ENCODE data around the gene TMEM255A.
"Not testable (repeated sequence)": the region's sequence is repeated elsewhere in the genome, so short reads cannot be mapped to it uniquely, and the experiment has no call there.

Gene TMEM255A

DNA sequence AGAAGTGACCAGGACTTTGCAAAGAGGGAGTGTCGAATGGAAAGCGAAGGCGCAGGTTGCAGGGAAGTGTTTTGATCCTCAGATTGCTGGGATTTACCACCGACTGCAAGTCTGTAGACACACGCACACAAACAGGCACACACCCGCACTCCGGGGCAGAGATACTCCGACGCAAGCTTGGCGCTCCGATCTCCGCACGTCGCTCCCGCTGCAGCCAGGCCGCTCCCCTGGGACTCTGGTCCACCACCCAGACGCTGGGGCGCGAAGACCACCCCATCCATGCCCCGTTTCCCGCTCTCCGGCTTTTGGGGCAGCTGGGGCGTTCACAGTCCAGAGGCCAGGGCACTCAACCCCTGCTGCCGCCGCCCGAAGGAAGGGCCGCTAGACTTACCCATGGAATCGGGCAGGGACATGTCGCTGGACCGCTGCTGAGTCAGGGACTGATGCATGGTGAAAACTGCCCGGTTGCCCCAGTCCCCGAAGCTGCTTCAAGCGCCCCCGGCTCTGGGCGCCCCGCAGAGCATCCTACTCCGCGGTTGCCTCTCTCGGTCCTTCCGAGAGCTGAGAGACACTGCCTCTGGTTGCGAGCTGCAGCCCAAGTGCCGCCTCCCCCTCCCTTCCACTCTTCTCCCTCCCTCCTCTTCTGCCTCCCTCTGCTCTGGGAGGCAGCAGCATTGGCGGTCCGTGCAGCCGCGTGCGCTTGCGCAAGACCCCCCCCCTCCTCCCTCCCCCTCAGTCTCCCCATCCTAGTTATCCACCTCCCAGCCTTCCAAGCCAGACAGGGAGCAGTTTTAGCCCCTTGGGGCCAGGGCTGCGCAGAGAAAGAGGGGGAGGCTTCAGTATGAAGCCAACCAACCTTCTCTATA, at the start of gene TMEM255A:
TMEM255A (minus strand) TSS at position 601 of the 866 bp plus-strand sequence; CDS start at position 449, 152 bp downstream.
- H3K4me3 ChIP-seq (ENCODE audit: low read depth, low read length): peak within 1 kb of the TSS; percentile 22
- peak; percentile 3 for DNase-seq (ENCODE audit: low read depth, low spot score)
- in situ Hi-C loops (cut with HindIII; ENCODE audit: low sequenced_read_pairs): no loop called here
- TF ChIP-seq, protein P1, sequence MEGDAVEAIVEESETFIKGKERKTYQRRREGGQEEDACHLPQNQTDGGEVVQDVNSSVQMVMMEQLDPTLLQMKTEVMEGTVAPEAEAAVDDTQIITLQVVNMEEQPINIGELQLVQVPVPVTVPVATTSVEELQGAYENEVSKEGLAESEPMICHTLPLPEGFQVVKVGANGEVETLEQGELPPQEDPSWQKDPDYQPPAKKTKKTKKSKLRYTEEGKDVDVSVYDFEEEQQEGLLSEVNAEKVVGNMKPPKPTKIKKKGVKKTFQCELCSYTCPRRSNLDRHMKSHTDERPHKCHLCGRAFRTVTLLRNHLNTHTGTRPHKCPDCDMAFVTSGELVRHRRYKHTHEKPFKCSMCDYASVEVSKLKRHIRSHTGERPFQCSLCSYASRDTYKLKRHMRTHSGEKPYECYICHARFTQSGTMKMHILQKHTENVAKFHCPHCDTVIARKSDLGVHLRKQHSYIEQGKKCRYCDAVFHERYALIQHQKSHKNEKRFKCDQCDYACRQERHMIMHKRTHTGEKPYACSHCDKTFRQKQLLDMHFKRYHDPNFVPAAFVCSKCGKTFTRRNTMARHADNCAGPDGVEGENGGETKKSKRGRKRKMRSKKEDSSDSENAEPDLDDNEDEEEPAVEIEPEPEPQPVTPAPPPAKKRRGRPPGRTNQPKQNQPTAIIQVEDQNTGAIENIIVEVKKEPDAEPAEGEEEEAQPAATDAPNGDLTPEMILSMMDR (IDR thresholded peaks at IDR 0.05; ENCODE audit: low read depth, low read length): no peak

DNA sequence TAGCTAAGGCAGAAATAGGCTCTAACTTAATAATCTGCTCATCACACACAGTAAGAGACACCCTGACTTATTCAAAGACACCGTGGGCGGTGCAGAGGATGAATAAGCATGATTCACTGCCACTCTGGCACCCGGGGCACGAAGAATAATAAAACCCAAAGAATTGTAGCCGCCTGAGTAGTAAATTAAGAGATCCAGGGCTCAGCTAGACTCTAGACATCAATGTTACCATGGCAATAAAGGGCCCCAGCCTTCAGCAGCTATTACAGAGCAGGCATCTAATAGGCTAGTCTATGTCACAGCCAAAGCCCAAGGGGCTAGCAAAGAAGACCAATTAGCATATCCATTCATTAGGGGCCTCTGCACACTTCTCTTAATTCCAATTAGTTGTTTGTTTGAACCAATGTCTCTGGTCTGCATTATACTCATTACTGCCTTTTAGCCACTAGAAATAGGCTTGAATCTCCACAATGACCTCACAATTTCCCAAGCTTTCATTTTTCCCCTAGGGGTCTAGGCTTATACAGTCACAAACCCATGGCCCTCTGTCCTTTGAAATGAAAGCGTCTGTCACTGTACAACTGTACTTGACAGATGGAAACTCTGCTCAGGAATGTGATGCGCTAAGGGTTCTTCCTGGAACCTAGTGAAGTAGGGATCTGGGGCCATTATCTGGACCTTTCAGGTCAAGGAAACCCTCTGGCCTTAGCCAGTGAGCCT, 47.6 kb upstream of the TMEM255A start:
- DNase-seq (ENCODE audit: low read depth, low spot score): peak; percentile 11
- TF ChIP-seq, protein P1 (IDR thresholded peaks at IDR 0.05; ENCODE audit: low read depth, low read length): no peak
- in situ Hi-C loops (cut with HindIII; ENCODE audit: low sequenced_read_pairs): no loop called here
- H3K4me3 ChIP-seq (ENCODE audit: low read depth, low read length): no peak overlapping the region

DNA sequence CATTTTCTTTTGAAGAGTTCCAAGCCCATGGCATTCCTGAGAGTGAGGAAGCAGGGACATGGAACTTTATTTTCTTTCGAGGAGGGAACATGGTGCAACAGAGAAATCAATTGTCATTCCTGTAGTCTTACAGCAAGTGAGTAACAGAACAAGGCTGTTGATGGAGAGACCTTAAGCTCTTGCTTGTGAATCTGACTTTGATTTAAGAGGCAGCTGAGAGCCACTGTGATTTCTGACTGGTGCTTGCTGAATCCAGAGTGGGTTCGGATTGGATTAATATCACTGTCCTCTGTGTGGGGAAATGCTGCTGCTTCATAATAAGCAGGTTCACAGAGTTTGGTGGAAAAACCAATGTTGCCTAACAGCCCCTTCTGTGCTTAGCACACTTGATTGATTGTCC, 45.9 kb upstream of the TMEM255A start:
- TF ChIP-seq, protein P1 (IDR thresholded peaks at IDR 0.05; ENCODE audit: low read depth, low read length): no peak
- no peak for DNase-seq (ENCODE audit: low read depth, low spot score)
- no peak overlapping the region for H3K4me3 ChIP-seq (ENCODE audit: low read depth, low read length)
- in situ Hi-C loops (cut with HindIII; ENCODE audit: low sequenced_read_pairs): no loop called here

DNA sequence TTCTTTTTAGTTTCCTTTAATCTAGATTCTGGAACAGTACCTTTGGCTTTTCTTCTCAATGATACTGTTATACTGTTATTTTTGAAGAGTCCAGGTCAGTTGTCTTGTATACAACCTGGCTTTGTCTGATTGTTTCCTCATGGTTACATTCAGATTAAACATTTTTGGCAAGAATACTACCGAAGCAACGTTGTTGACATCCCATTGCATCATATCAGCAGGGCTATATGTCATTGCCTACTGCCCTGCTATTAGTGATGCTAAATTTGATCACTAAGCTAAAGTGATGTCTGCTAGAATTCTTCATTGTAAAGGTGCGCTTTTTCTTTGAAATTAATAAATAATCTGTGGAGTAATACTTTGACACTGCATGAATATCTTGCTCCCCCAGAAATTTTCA, 44.8 kb upstream of the TMEM255A start:
- H3K4me3 ChIP-seq (ENCODE audit: low read depth, low read length): no peak overlapping the region
- DNase-seq (ENCODE audit: low read depth, low spot score): no peak
- in situ Hi-C loops (cut with HindIII; ENCODE audit: low sequenced_read_pairs): no loop called here
- TF ChIP-seq, protein P1 (IDR thresholded peaks at IDR 0.05; ENCODE audit: low read depth, low read length): no peak

DNA sequence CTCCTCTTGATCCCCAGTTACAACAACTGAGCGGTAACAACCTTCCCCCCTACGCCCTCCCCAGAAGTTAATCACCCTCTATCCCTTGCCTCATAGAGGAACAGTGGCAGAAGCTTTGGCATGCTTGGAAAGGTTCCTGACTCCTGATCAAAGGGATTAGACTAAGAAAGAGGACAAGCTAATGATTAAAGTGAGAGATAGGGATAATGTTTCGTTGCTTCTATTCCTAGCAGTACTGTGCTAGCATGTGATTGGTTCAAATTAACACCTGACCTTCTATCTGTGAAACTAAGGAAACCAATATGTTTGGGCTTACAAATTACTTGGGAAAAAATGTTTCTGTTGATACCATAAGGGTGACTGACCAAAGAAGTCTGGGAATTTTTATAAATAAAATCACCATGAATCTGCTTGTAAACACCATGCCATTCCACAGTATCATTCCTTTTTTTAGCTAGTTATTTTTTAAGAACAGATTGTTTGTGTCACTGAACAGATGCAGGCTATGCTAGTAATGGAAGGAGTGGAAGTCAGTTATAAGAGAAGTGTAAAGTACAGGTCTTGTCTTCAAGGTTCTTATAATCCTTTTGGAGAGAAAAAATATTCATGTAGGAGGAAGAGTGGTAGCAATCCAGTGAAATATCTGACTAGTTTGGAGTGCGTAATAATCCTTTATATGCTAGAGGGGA, 39.3 kb upstream of the TMEM255A start:
- in situ Hi-C loops (cut with HindIII; ENCODE audit: low sequenced_read_pairs): no loop called here
- no peak overlapping the region for H3K4me3 ChIP-seq (ENCODE audit: low read depth, low read length)
- TF ChIP-seq, protein P1 (IDR thresholded peaks at IDR 0.05; ENCODE audit: low read depth, low read length): no peak
- no peak for DNase-seq (ENCODE audit: low read depth, low spot score)

DNA sequence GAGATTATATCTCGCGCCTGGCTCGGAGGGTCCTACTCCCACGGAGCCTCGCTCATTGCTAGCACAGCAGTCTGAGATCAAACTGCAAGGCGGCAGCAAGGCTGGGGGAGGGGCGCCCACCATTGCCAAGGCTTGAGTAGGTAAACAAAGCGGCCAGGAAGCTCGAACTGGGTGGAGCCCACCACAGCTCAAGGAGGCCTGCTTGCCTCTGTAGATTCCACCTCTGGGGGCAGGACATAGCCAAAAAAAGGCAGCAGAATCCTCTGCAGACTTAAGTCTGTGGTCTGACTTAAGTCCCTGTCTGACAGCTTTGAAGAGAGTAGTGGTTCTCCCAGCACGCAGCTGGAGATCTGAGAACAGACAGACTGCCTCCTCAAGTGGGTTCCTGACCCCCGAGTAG, 33.3 kb upstream of the TMEM255A start:
- DNase-seq (ENCODE audit: low read depth, low spot score); in situ Hi-C loops (cut with HindIII; ENCODE audit: low sequenced_read_pairs); H3K4me3 ChIP-seq (ENCODE audit: low read depth, low read length): not testable (repeated sequence)

Measured in astrocyte of the spinal cord (primary cell).